Measurements from ENCODE around the gene DUOXA2. TPM values are rescaled to one million over a fixed set of nuclear protein-coding genes. Genes with fewer than 3 reads are reported as not detected.

Gene DUOXA2
- total and polyA plus RNA-seq, 11 donors: 0.03 TPM; not detected in 10

DNA sequence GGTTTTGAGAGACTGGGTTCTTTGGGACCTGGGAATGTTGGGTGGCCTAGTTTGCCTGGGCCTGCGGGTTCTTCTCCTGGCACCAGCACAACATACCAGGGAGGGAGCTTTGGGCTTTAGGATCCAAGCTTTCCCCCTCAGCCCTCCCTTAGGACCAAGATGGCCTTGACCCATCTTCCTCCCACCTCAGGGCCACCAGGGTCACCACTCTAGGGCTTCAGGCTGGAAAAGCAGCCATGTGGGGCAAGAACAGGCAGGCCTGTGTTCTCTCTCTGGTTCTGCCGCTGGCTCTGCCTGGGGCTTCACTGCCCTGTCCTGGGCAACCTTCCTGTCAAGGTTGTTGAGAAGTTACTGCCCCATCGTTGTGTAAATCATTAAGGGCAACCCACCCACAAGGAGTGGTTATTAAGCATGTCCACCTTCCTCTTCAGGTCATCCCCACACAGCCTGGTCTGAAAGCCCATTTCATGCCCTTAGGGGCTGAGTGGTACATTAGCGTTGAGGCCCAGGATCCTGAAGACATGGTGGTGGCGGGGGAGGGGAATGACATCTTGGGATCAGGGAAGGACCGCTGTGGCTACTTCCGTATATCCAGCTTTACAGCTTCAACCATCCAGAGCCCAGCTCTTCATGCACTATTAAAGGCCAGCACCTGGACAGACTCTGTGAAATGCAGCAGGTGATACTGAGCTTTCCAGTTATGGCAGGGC lies 16.3 kb downstream of the DUOXA2 start:
- peak overlapping the region; percentile 11 to 61 (median 40) for H3K4me3 ChIP-seq
- H3K36me3 ChIP-seq: no peaks in the 10 kb centered on the region
- no peaks in the 10 kb centered on the region for H3K9me3 ChIP-seq
- WGBS, 4 donors: 85 to 92% (median 87%) methylated on average over 6 to 7 of the region's 7 CpGs
- no peak for DNase-seq
- H3K27me3 ChIP-seq: peaks cover 6 to 73% (median 47%) of the 10 kb centered on the region in 9 donors
- peaks cover 0 to 20% (median 6%) of the 10 kb centered on the region in 12 donors for H3K4me1 ChIP-seq
- no peak overlapping the region for H3K27ac ChIP-seq
- TF ChIP-seq, protein P1, sequence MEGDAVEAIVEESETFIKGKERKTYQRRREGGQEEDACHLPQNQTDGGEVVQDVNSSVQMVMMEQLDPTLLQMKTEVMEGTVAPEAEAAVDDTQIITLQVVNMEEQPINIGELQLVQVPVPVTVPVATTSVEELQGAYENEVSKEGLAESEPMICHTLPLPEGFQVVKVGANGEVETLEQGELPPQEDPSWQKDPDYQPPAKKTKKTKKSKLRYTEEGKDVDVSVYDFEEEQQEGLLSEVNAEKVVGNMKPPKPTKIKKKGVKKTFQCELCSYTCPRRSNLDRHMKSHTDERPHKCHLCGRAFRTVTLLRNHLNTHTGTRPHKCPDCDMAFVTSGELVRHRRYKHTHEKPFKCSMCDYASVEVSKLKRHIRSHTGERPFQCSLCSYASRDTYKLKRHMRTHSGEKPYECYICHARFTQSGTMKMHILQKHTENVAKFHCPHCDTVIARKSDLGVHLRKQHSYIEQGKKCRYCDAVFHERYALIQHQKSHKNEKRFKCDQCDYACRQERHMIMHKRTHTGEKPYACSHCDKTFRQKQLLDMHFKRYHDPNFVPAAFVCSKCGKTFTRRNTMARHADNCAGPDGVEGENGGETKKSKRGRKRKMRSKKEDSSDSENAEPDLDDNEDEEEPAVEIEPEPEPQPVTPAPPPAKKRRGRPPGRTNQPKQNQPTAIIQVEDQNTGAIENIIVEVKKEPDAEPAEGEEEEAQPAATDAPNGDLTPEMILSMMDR (IDR thresholded peaks at IDR 0.05): no peak
- no peak for TF ChIP-seq POLR2A (IDR thresholded peaks at IDR 0.05)
- intact Hi-C loops (cut with DNase I): no loop called here
- ATAC-seq: no peak

- peaks cover 6 to 75% (median 55%) of the 10 kb centered on the region in 9 donors for H3K27me3 ChIP-seq
Measured at GRCh38 chr15:45131510-45131909, 17.4 kb downstream of the DUOXA2 start.

GRCh38 chr15:45132844-45133560 lies 18.9 kb downstream of the DUOXA2 start:
- Histone ChIP-seq H3K27ac (no peak overlapping the region), H3K4me1 (peaks cover 0 to 20% (median 6%) of the 10 kb centered on the region in 12 donors), H3K9me3 (no peaks in the 10 kb centered on the region), H3K36me3 (no peaks in the 10 kb centered on the region), H3K27me3 (peaks cover 6 to 70% (median 54%) of the 10 kb centered on the region in 9 donors), H3K4me3 (no peak overlapping the region)
- ATAC-seq (no peak), DNase-seq (no peak)
- intact Hi-C loops (cut with DNase I): no loop called here
- TF ChIP-seq POLR2A (IDR thresholded peaks at IDR 0.05): no peak
- TF ChIP-seq, protein P1 (IDR thresholded peaks at IDR 0.05): no peak
- 64 to 68% (median 66%) methylated on average over 3 of the region's 3 CpGs for WGBS, 4 donors

More at GRCh38 chr15:45131510-45131909, 17.4 kb downstream of the DUOXA2 start:
- ATAC-seq (no peak), DNase-seq (no peak)
- Histone ChIP-seq H3K27ac (no peak overlapping the region), H3K36me3 (no peaks in the 10 kb centered on the region), H3K4me3 (no peak overlapping the region), H3K9me3 (no peaks in the 10 kb centered on the region), H3K4me1 (peaks cover 0 to 20% (median 6%) of the 10 kb centered on the region in 12 donors)
- no peak for TF ChIP-seq POLR2A (IDR thresholded peaks at IDR 0.05)
- TF ChIP-seq, protein P1 (IDR thresholded peaks at IDR 0.05): no peak
- WGBS, 4 donors: 88 to 97% (median 94%) methylated on average over 3 of the region's 3 CpGs
- intact Hi-C loops (cut with DNase I): no loop called here

DNA sequence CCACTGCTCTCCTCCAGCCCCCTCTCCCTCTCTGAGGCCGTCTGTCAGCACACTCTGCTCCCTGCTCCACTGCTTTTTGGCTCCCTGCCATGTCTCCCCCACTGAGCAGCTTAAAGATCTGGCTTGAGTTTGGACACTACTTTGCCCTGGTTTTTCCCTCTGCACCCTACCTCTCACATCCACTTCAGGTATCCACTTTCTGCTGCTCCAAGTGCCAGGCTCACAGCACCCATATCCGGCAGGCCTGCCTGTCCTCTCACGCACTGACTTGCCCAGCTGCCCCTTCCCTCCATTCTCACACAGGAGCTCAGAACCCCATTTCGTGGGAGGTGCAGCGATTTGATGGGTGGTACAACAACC lies 19.4 kb downstream of the DUOXA2 start:
- no peak for DNase-seq
- H3K27me3 ChIP-seq: peaks cover 6 to 64% (median 50%) of the 10 kb centered on the region in 9 donors
- 66 to 86% (median 78%) methylated on average over 5 of the region's 5 CpGs for WGBS, 4 donors
- H3K4me1 ChIP-seq: peaks cover 0 to 20% (median 6%) of the 10 kb centered on the region in 12 donors
- no peak overlapping the region for H3K27ac ChIP-seq
- no peaks in the 10 kb centered on the region for H3K36me3 ChIP-seq
- TF ChIP-seq POLR2A (IDR thresholded peaks at IDR 0.05): no peak
- TF ChIP-seq, protein P1 (IDR thresholded peaks at IDR 0.05): no peak
- ATAC-seq: no peak
- no peaks in the 10 kb centered on the region for H3K9me3 ChIP-seq
- intact Hi-C loops (cut with DNase I): no loop called here
- no peak overlapping the region for H3K4me3 ChIP-seq
